ENCODE measurements around the gene NFKBIE.
A peak's percentile ranks its signal among the peaks of the same experiment; 100 is the strongest.

Gene NFKBIE

DNA sequence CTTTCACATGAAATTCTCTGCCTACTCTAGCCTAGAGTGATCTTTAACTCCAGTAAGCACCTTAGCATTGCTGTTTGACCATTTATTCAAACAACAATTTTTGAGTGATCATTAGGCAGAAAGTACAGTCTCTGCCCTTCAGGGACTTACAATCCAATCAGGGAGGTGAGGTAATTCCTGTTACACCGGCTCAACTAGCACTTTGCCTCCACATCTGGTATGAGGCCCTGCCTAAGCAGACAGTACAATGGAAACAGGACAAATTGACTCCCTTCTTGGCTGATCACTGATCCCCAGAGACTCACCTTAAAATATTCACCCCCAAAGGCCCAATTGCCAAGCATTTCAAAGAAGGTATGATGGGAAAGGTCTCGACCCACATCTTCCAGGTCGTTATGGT, 46.4 kb upstream of the NFKBIE start:
- no peak overlapping the region for H3K18ac ChIP-seq (ENCODE audit: low read depth in 1 of 2, low read length in 2 of 2)
- no peak overlapping the region for H2AFZ ChIP-seq (ENCODE audit: low read depth, low read length)
- H2BK15ac ChIP-seq (ENCODE audit: low read depth, poor library complexity, severe bottlenecking): no peak overlapping the region
- peaks cover 7% of the 10 kb centered on the region for H3K4me1 ChIP-seq (ENCODE audit: control insufficient read depth, insufficient read depth, low read depth, low read length)
- no peak overlapping the region for H4K91ac ChIP-seq (ENCODE audit: low read length)
- DNase-seq: no peak
- no peaks in the 10 kb centered on the region for H3K9me3 ChIP-seq (ENCODE audit: control insufficient read depth, low read length)
- no peak overlapping the region for H3K27ac ChIP-seq (ENCODE audit: low read length, poor library complexity, severe bottlenecking)
- H3K79me1 ChIP-seq (replicated peaks; ENCODE audit: low read length, poor library complexity, severe bottlenecking): peaks cover 17% of the 10 kb centered on the region
- no peak overlapping the region for H3K4me2 ChIP-seq (ENCODE audit: low read length, poor library complexity, severe bottlenecking)
- no peak overlapping the region for H2BK12ac ChIP-seq (ENCODE audit: low read length in 2 of 2)
- no peak overlapping the region for H4K8ac ChIP-seq (ENCODE audit: low read length)
- no peak overlapping the region for H3K14ac ChIP-seq (ENCODE audit: low read length in 2 of 2)
- 94% methylated on average over 3 of the region's 3 CpGs for WGBS
- no peak overlapping the region for H2BK5ac ChIP-seq (ENCODE audit: low read depth, low read length, poor library complexity, severe bottlenecking)
- H3K36me3 ChIP-seq (ENCODE audit: control insufficient read depth in 1 of 2, insufficient read depth in 2 of 2, low read depth in 1 of 2, low read length in 2 of 2): peaks cover 35 to 44% of the 10 kb centered on the region in 2 experiments
- peaks cover 11 to 15% of the 10 kb centered on the region in 2 experiments for H3K27me3 ChIP-seq (ENCODE audit: control insufficient read depth in 1 of 2, insufficient read depth in 1 of 2, low read length in 2 of 2)
- H3K9ac ChIP-seq (ENCODE audit: low read length): peak overlapping the region; percentile 96
- H3K4me3 ChIP-seq (ENCODE audit: insufficient read depth in 1 of 2, low read depth in 1 of 2, low read length in 2 of 2): peak overlapping the region in 1 of 2 experiments; percentile 94
- H2BK120ac ChIP-seq (ENCODE audit: low read depth, low read length): no peak overlapping the region
- no peak overlapping the region for H3K23ac ChIP-seq (ENCODE audit: low read length in 2 of 2)
- H2AK5ac ChIP-seq (ENCODE audit: low read length, severe bottlenecking): no peak overlapping the region
- no peak overlapping the region for H3K4ac ChIP-seq (ENCODE audit: low read depth in 1 of 2, low read length in 2 of 2)

DNA sequence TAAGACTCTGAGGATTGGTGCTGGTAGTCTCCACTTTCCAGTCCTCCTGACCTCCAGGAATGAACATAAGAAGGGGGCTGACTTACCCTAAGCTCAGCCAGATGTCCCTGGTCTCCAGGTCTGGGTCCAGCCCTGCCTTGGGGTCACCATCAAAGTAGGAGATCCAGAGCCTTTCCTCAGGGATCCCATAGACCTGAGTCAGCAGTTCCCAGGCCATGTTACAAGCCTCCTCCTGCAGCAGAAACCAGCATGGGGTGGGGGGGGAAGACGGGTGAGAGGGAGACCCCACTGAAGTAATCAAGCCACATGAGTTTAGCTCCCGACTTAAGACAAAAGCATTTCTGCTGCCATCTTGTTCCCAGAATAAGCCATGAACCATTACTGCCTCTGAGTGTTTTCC, 46.0 kb upstream of the NFKBIE start:
- no peak for DNase-seq
- no peak overlapping the region for H4K91ac ChIP-seq (ENCODE audit: low read length)
- H3K9me3 ChIP-seq (ENCODE audit: control insufficient read depth, low read length): no peaks in the 10 kb centered on the region
- peaks cover 7% of the 10 kb centered on the region for H3K4me1 ChIP-seq (ENCODE audit: control insufficient read depth, insufficient read depth, low read depth, low read length)
- no peak overlapping the region for H2AFZ ChIP-seq (ENCODE audit: low read depth, low read length)
- no peak overlapping the region for H2BK120ac ChIP-seq (ENCODE audit: low read depth, low read length)
- H2BK12ac ChIP-seq (ENCODE audit: low read length in 2 of 2): no peak overlapping the region
- H2AK5ac ChIP-seq (ENCODE audit: low read length, severe bottlenecking): no peak overlapping the region
- no peak overlapping the region for H2BK5ac ChIP-seq (ENCODE audit: low read depth, low read length, poor library complexity, severe bottlenecking)
- H3K27ac ChIP-seq (ENCODE audit: low read length, poor library complexity, severe bottlenecking): no peak overlapping the region
- H3K9ac ChIP-seq (ENCODE audit: low read length): no peak overlapping the region
- no peak overlapping the region for H3K4me2 ChIP-seq (ENCODE audit: low read length, poor library complexity, severe bottlenecking)
- H2BK15ac ChIP-seq (ENCODE audit: low read depth, poor library complexity, severe bottlenecking): no peak overlapping the region
- H3K14ac ChIP-seq (ENCODE audit: low read length in 2 of 2): no peak overlapping the region
- no peak overlapping the region for H3K4me3 ChIP-seq (ENCODE audit: insufficient read depth in 1 of 2, low read depth in 1 of 2, low read length in 2 of 2)
- 93% methylated on average over 2 of the region's 2 CpGs for WGBS
- peaks cover 40 to 49% of the 10 kb centered on the region in 2 experiments for H3K36me3 ChIP-seq (ENCODE audit: control insufficient read depth in 1 of 2, insufficient read depth in 2 of 2, low read depth in 1 of 2, low read length in 2 of 2)
- H3K79me1 ChIP-seq (replicated peaks; ENCODE audit: low read length, poor library complexity, severe bottlenecking): peaks cover 17% of the 10 kb centered on the region
- H4K8ac ChIP-seq (ENCODE audit: low read length): no peak overlapping the region
- H3K18ac ChIP-seq (ENCODE audit: low read depth in 1 of 2, low read length in 2 of 2): no peak overlapping the region
- H3K23ac ChIP-seq (ENCODE audit: low read length in 2 of 2): no peak overlapping the region
- H3K4ac ChIP-seq (ENCODE audit: low read depth in 1 of 2, low read length in 2 of 2): no peak overlapping the region
- peaks cover 9 to 12% of the 10 kb centered on the region in 2 experiments for H3K27me3 ChIP-seq (ENCODE audit: control insufficient read depth in 1 of 2, insufficient read depth in 1 of 2, low read length in 2 of 2)

DNA sequence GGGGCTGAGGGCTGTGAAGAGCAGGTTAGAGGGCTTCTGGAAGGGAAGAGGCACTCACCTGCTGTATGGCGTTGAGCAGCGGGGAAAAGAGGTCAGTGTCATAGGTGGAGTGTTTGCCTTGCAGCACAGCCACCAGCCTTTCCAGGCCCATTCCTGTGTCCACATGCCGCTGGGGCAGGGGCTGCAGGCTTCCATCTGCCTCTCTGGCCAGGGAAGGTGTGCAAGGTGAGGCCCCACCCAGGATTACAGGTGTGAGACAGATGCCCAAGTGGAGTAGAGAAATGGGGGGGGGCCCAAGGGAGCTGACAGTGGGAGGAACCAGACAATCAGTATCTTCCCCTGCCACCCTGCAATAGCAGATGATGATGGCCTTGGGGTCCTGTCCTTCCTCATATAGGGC, 44.9 kb upstream of the NFKBIE start:
- Histone ChIP-seq H3K4ac (ENCODE audit: low read depth in 1 of 2, low read length in 2 of 2) (no peak overlapping the region), H2AFZ (ENCODE audit: low read depth, low read length) (no peak overlapping the region), H3K27ac (ENCODE audit: low read length, poor library complexity, severe bottlenecking) (no peak overlapping the region), H3K14ac (ENCODE audit: low read length in 2 of 2) (no peak overlapping the region), H4K91ac (ENCODE audit: low read length) (no peak overlapping the region), H3K23ac (ENCODE audit: low read length in 2 of 2) (no peak overlapping the region), H2BK120ac (ENCODE audit: low read depth, low read length) (no peak overlapping the region), H3K4me2 (ENCODE audit: low read length, poor library complexity, severe bottlenecking) (no peak overlapping the region), H3K9ac (ENCODE audit: low read length) (no peak overlapping the region), H2BK12ac (ENCODE audit: low read length in 2 of 2) (no peak overlapping the region), H3K4me1 (ENCODE audit: control insufficient read depth, insufficient read depth, low read depth, low read length) (peaks cover 7% of the 10 kb centered on the region), H3K9me3 (ENCODE audit: control insufficient read depth, low read length) (no peaks in the 10 kb centered on the region), H3K4me3 (ENCODE audit: insufficient read depth in 1 of 2, low read depth in 1 of 2, low read length in 2 of 2) (no peak overlapping the region), H3K27me3 (ENCODE audit: control insufficient read depth in 1 of 2, insufficient read depth in 1 of 2, low read length in 2 of 2) (peaks cover 0 to 4% of the 10 kb centered on the region in 2 experiments), H3K18ac (ENCODE audit: low read depth in 1 of 2, low read length in 2 of 2) (no peak overlapping the region), H2BK5ac (ENCODE audit: low read depth, low read length, poor library complexity, severe bottlenecking) (no peak overlapping the region), H4K8ac (ENCODE audit: low read length) (no peak overlapping the region), H3K36me3 (ENCODE audit: control insufficient read depth in 1 of 2, insufficient read depth in 2 of 2, low read depth in 1 of 2, low read length in 2 of 2) (peaks cover 50 to 60% of the 10 kb centered on the region in 2 experiments), H2AK5ac (ENCODE audit: low read length, severe bottlenecking) (no peak overlapping the region), H3K79me1 (replicated peaks; ENCODE audit: low read length, poor library complexity, severe bottlenecking) (peaks cover 17% of the 10 kb centered on the region), H2BK15ac (ENCODE audit: low read depth, poor library complexity, severe bottlenecking) (no peak overlapping the region)
- DNase-seq: no peak
- WGBS: 98% methylated on average over 3 of the region's 3 CpGs

DNA sequence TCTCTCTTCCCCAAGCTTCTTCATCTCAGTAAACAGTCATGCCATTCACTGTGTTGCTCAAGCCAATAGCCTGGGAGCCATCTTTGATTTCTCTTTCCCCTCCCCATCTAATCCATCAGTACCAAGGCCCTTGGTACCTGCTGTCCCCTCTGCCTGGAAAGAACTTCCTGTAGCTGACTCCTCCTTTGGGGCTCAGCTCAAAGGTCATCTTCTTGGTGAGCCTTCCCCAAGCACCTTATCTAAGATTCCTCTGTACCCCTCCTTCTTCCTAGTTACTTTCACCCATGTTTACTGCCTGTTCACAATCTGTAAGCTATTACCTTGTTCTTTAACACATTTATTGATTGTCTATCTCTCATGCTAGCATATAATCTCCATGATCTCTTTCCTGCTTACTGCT, 44.3 kb upstream of the NFKBIE start:
- Histone ChIP-seq H2AFZ (ENCODE audit: low read depth, low read length) (no peak overlapping the region), H3K27me3 (ENCODE audit: control insufficient read depth in 1 of 2, insufficient read depth in 1 of 2, low read length in 2 of 2) (peaks cover 0 to 4% of the 10 kb centered on the region in 2 experiments), H3K79me1 (replicated peaks; ENCODE audit: low read length, poor library complexity, severe bottlenecking) (peaks cover 17% of the 10 kb centered on the region)

More for the DNA sequence above, 44.3 kb upstream of the NFKBIE start:
- Histone ChIP-seq H2BK12ac (ENCODE audit: low read length in 2 of 2) (no peak overlapping the region), H3K18ac (ENCODE audit: low read depth in 1 of 2, low read length in 2 of 2) (no peak overlapping the region), H2BK120ac (ENCODE audit: low read depth, low read length) (no peak overlapping the region), H3K4ac (ENCODE audit: low read depth in 1 of 2, low read length in 2 of 2) (no peak overlapping the region), H3K9ac (ENCODE audit: low read length) (no peak overlapping the region), H3K4me3 (ENCODE audit: insufficient read depth in 1 of 2, low read depth in 1 of 2, low read length in 2 of 2) (no peak overlapping the region), H3K27ac (ENCODE audit: low read length, poor library complexity, severe bottlenecking) (no peak overlapping the region), H2AK5ac (ENCODE audit: low read length, severe bottlenecking) (no peak overlapping the region), H3K4me2 (ENCODE audit: low read length, poor library complexity, severe bottlenecking) (no peak overlapping the region), H3K23ac (ENCODE audit: low read length in 2 of 2) (no peak overlapping the region), H3K9me3 (ENCODE audit: control insufficient read depth, low read length) (no peaks in the 10 kb centered on the region), H3K14ac (ENCODE audit: low read length in 2 of 2) (no peak overlapping the region), H4K8ac (ENCODE audit: low read length) (no peak overlapping the region), H4K91ac (ENCODE audit: low read length) (no peak overlapping the region), H3K36me3 (ENCODE audit: control insufficient read depth in 1 of 2, insufficient read depth in 2 of 2, low read depth in 1 of 2, low read length in 2 of 2) (peaks cover 56 to 66% of the 10 kb centered on the region in 2 experiments), H2BK15ac (ENCODE audit: low read depth, poor library complexity, severe bottlenecking) (no peak overlapping the region), H2BK5ac (ENCODE audit: low read depth, low read length, poor library complexity, severe bottlenecking) (no peak overlapping the region), H3K4me1 (ENCODE audit: control insufficient read depth, insufficient read depth, low read depth, low read length) (peaks cover 7% of the 10 kb centered on the region)
- no peak for DNase-seq

All from mesenchymal stem cell (in vitro differentiated cells and primary cell).